OCI-LY3 (cell line): ENCODE data around the gene TAMM41.

Experiments
- CTCF ChIP-seq: fragments of 200-600, 300-600 bp; sonication (generic); IDR thresholded peaks from 2 replicates; pipeline ENCODE4 v1.5.1; 2014; ENCODE audit warnings: antibody characterized with exemption, low read length, low read depth
- EZH2phosphoT487 ChIP-seq: fragments of 200-600 bp; shearing (Covaris generic); IDR thresholded peaks from 2 replicates; pipeline ENCODE4 v1.6.1; 2018; ENCODE audit warnings: antibody characterized with exemption, mixed run types, low read depth

- no peak for TF ChIP-seq EZH2phosphoT487
- no peak for TF ChIP-seq CTCF
Observed at GRCh38 chr3:11794927-11795326, 51.8 kb downstream of the TAMM41 start.
